GM12872 (cell line): ENCODE results near the gene LBX2.

Source experiments
- TF ChIP-seq, protein P1 (sequence below): IDR thresholded peaks from 3 replicates; pipeline ENCODE4 v1.5.1; 2011; ENCODE audit warnings: low read depth, mild to moderate bottlenecking, low read length, moderate library complexity; ENCODE audit not compliant: insufficient read depth

LBX2 gene

GRCh38 chr2:74457129-74457548, 42.3 kb downstream of the LBX2 start:
- TF ChIP-seq, protein P1, sequence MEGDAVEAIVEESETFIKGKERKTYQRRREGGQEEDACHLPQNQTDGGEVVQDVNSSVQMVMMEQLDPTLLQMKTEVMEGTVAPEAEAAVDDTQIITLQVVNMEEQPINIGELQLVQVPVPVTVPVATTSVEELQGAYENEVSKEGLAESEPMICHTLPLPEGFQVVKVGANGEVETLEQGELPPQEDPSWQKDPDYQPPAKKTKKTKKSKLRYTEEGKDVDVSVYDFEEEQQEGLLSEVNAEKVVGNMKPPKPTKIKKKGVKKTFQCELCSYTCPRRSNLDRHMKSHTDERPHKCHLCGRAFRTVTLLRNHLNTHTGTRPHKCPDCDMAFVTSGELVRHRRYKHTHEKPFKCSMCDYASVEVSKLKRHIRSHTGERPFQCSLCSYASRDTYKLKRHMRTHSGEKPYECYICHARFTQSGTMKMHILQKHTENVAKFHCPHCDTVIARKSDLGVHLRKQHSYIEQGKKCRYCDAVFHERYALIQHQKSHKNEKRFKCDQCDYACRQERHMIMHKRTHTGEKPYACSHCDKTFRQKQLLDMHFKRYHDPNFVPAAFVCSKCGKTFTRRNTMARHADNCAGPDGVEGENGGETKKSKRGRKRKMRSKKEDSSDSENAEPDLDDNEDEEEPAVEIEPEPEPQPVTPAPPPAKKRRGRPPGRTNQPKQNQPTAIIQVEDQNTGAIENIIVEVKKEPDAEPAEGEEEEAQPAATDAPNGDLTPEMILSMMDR: no peak

- TF ChIP-seq, protein P1: no peak
Observed at GRCh38 chr2:74454654-74455511, 44.5 kb downstream of the LBX2 start, which contains the start of gene INO80B. TSS of gene INO80B (plus strand) at chr2:74455087. CDS start at chr2:74455117, 30 bp downstream.

DNA sequence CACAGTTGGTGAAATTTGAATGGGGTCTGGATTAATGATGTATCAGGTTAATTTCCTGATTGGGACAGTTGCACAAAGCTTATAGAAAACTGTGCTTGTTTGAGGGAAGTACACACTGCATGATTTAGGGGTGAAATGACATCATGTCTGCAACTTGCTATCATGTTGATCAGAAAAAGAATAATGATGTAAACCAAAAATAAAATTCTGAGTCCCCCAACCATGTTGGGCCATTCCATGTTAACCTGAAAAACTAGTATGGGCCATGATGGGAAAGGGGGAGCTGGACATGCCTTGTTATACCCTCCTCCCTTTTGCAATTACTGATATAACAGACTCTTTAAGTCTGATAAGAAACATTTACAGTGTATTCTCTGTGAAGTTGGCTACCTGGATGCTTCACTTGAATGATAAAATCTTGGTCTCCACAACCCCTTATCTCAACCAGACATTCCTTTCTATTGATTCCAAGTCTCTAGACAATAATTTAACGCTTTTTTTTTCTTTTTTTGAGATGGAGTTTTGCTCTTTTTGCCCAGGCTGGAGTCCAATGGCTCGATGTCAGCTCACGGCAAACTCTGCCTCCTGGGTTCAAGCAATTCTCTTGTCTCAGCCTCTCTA, 48.7 kb downstream of the LBX2 start:
- TF ChIP-seq, protein P1: no peak

- TF ChIP-seq, protein P1: no peak
Observed at GRCh38 chr2:74448771-74449170, 50.6 kb downstream of the LBX2 start.
